Measurements from ENCODE around the gene CYP24A1. TPM values are rescaled to one million over a fixed set of nuclear protein-coding genes. Genes with fewer than 3 reads are reported as not detected.

CYP24A1 gene
- not detected for total RNA-seq
- long read RNA-seq, result 0 reads

GRCh38 chr20:54173653-54174456 lies at the start of gene CYP24A1:
TSS of gene CYP24A1 (minus strand) at chr20:54173986. CDS start at chr20:54173579, 407 bp downstream.
- no peak for ATAC-seq
- peak; percentile 33 for DNase-seq
- intact Hi-C loops (cut with micrococcal nuclease), result no loop called here

GRCh38 chr20:54223285-54223684 lies 49.5 kb upstream of the CYP24A1 start:
- no peak for DNase-seq
- intact Hi-C loops (cut with micrococcal nuclease), result loop anchor here (5.0 kb wide), 1 partner anchor 424 kb away; no protein-coding TSS in a partner anchor
- no peak for ATAC-seq

- intact Hi-C loops (cut with micrococcal nuclease), result loop anchor here (5.0 kb wide), 1 partner anchor 425 kb away; no protein-coding TSS in a partner anchor
- ATAC-seq (peak; percentile 67), DNase-seq (no peak)
Observed at GRCh38 chr20:54221996-54222890, 48.5 kb upstream of the CYP24A1 start.

GRCh38 chr20:54221353-54221752 lies 47.6 kb upstream of the CYP24A1 start:
- no peak for ATAC-seq
- DNase-seq, result no peak
- intact Hi-C loops (cut with micrococcal nuclease), result loop anchor here (5.0 kb wide), 1 partner anchor 426 kb away; no protein-coding TSS in a partner anchor

GRCh38 chr20:54220722-54221121 lies 46.9 kb upstream of the CYP24A1 start:
- intact Hi-C loops (cut with micrococcal nuclease), result loop anchor here (5.0 kb wide), 1 partner anchor 427 kb away; no protein-coding TSS in a partner anchor
- ATAC-seq, result no peak
- no peak for DNase-seq

- ATAC-seq, result no peak
- no peak for DNase-seq
- intact Hi-C loops (cut with micrococcal nuclease), result loop anchor here (5.0 kb wide), 1 partner anchor 427 kb away; no protein-coding TSS in a partner anchor
Observed at GRCh38 chr20:54219751-54220426, 46.1 kb upstream of the CYP24A1 start.

GRCh38 chr20:54218470-54218869 lies 44.7 kb upstream of the CYP24A1 start:
- intact Hi-C loops (cut with micrococcal nuclease), result no loop called here
- DNase-seq (no peak), ATAC-seq (no peak)

GRCh38 chr20:54217762-54218161 lies 44.0 kb upstream of the CYP24A1 start:
- intact Hi-C loops (cut with micrococcal nuclease), result no loop called here
- no peak for DNase-seq
- no peak for ATAC-seq

GRCh38 chr20:54215157-54215789 lies 41.5 kb upstream of the CYP24A1 start:
- no peak for ATAC-seq
- no peak for DNase-seq
- intact Hi-C loops (cut with micrococcal nuclease), result no loop called here

GRCh38 chr20:54214566-54214965 lies 40.8 kb upstream of the CYP24A1 start:
- peak; percentile 47 for ATAC-seq

GRCh38 chr20:54212871-54213270 lies 39.1 kb upstream of the CYP24A1 start:
- no peak for ATAC-seq
- intact Hi-C loops (cut with micrococcal nuclease), result no loop called here
- no peak for DNase-seq

More at GRCh38 chr20:54214566-54214965, 40.8 kb upstream of the CYP24A1 start:
- intact Hi-C loops (cut with micrococcal nuclease), result no loop called here
- no peak for DNase-seq

- DNase-seq (no peak), ATAC-seq (no peak)
- intact Hi-C loops (cut with micrococcal nuclease), result no loop called here
Observed at GRCh38 chr20:54212226-54212625, 38.4 kb upstream of the CYP24A1 start.

GRCh38 chr20:54209216-54209813 lies 35.5 kb upstream of the CYP24A1 start:
- ATAC-seq, result no peak
- intact Hi-C loops (cut with micrococcal nuclease), result no loop called here
- DNase-seq, result no peak

- DNase-seq (no peak), ATAC-seq (peak; percentile 4)
- intact Hi-C loops (cut with micrococcal nuclease), result no loop called here
Observed at GRCh38 chr20:54208548-54209176, 34.9 kb upstream of the CYP24A1 start.

GRCh38 chr20:54207743-54208547 lies 34.2 kb upstream of the CYP24A1 start, which contains the start of gene PFDN4:
TSS of gene PFDN4 (plus strand) at chr20:54208087. CDS start at chr20:54208101, 14 bp downstream.
- DNase-seq (peak; percentile 91), ATAC-seq (peak; percentile 98)
- intact Hi-C loops (cut with micrococcal nuclease), result no loop called here

GRCh38 chr20:54207053-54207742 lies 33.4 kb upstream of the CYP24A1 start:
- intact Hi-C loops (cut with micrococcal nuclease), result no loop called here
- ATAC-seq (no peak), DNase-seq (no peak)
